CD4-positive, alpha-beta T cell (primary cell): Measurements from ENCODE around the gene TMEM30A. TPM values are rescaled to one million over a fixed set of nuclear protein-coding genes. Genes with fewer than 3 reads are reported as not detected.

Experiments used
- ATAC-seq: fragments of 200-7000 bp; cut with Tn5 transposase; one replicate; pipeline ENCODE4 v1.10.0; 2022; ENCODE audit warnings: mild to moderate bottlenecking; ENCODE audit not compliant: poor library complexity
- CTCF ChIA-PET: fragments of 350-600 bp; sonication (Branson Sonifier 250); formaldehyde crosslinking; loops from one replicate; lab custom pipeline; 2021; ENCODE audit warnings: antibody characterized with exemption, inconsistent platforms; lab: Charles Lee
- POLR2A ChIA-PET: fragments of 350-600 bp; sonication (Branson Sonifier 250); formaldehyde crosslinking; loops from one replicate; lab custom pipeline; 2021; ENCODE audit warnings: antibody characterized with exemption, inconsistent platforms; lab: Charles Lee
- DNase-seq, 14 experiments: peaks; one replicate each; pipeline ENCODE4 v3.0.0-alpha.2; 2013 to 2020; ENCODE audit warnings: mixed read lengths in 2 of 14
- H3K27ac ChIP-seq, 2 donors: one replicate each; pipeline versions ENCODE4 v1.5.1 to v1.7.0; 2013; ENCODE audit warnings: low read length in 2 of 2, low read depth in 1 of 2, mild to moderate bottlenecking in 1 of 2
- H3K27me3 ChIP-seq, 2 experiments: 1 replicate in 1 of 2; 2 replicates in 1 of 2; pipeline versions ENCODE4 v1.6.1 to v1.7.0; 2013; ENCODE audit warnings: low read length in 2 of 2, control low read depth in 1 of 2, mild to moderate bottlenecking in 1 of 2, moderate library complexity in 1 of 2; ENCODE audit not compliant: insufficient read depth in 2 of 2, control insufficient read depth in 1 of 2
- H3K36me3 ChIP-seq: one replicate; pipeline ENCODE4 v1.6.1; 2013; ENCODE audit warnings: low read length, control low read depth; ENCODE audit not compliant: insufficient read depth
- H3K4me1 ChIP-seq: one replicate; pipeline ENCODE4 v1.6.1; 2013; ENCODE audit warnings: low read length, control low read depth; ENCODE audit not compliant: insufficient read depth
- H3K4me3 ChIP-seq: one replicate; pipeline ENCODE4 v1.5.1; 2013; ENCODE audit warnings: mild to moderate bottlenecking, low read length, moderate library complexity
- H3K9me3 ChIP-seq, 2 experiments: 1 replicate in 1 of 2; 2 replicates in 1 of 2; pipeline versions ENCODE4 v1.6.1 to v1.7.0; 2013; ENCODE audit warnings: low read length in 2 of 2, mild to moderate bottlenecking in 2 of 2, control low read depth in 1 of 2, moderate library complexity in 1 of 2; ENCODE audit not compliant: control insufficient read depth in 1 of 2, insufficient read depth in 1 of 2
- H3K27ac Mint-ChIP-seq: one replicate; pipeline ENCODE4 v1.8.0; 2020; ENCODE audit warnings: mixed read lengths
- H3K27me3 Mint-ChIP-seq: one replicate; pipeline ENCODE4 v1.8.0; 2021; ENCODE audit warnings: mixed read lengths
- H3K36me3 Mint-ChIP-seq: one replicate; pipeline ENCODE4 v1.8.0; 2021; ENCODE audit warnings: low read depth, mixed read lengths
- H3K4me1 Mint-ChIP-seq: one replicate; pipeline ENCODE4 v1.8.0; 2021; ENCODE audit warnings: low read depth, mixed read lengths
- H3K4me3 Mint-ChIP-seq: one replicate; pipeline ENCODE4 v1.8.0; 2020; ENCODE audit warnings: mild to moderate bottlenecking, mixed read lengths
- H3K9me3 Mint-ChIP-seq: one replicate; pipeline ENCODE4 v1.8.0; 2020; ENCODE audit warnings: mixed read lengths
- CTCF ChIP-seq: fragments of 200-600 bp; IDR thresholded peaks from one replicate; pipeline ENCODE4 v1.8.0; 2022; ENCODE audit warnings: antibody characterized with exemption, mild to moderate bottlenecking
- intact Hi-C, 2 experiments: fragments of 100-400 bp; cut with DNase I in 1 of 2; cut with micrococcal nuclease in 1 of 2; formaldehyde crosslinking; loops; one replicate each; pipeline versions ENCODE4 v1.15.1 to v1.9.0; 2023 to 2025; cut with DNase I, micrococcal nuclease
- total RNA-seq, 174 experiments: library from RNA in 2 of 174; stranded (reverse) in 2 of 174; gene quantifications; one replicate each; pipeline ENCODE4 v1.2.3 and lab custom pipeline; 2021 to 2026

The TMEM30A gene
- total RNA-seq, 2 experiments from 2014 or later: 29.8 to 33.2 TPM

GRCh38 chr6:75266716-75267291, 17.8 kb downstream of the TMEM30A start:
- CTCF ChIA-PET: interaction anchor here (0.6 to 1.5 kb wide), 9 partner anchors 8 to 1775 kb away, joined by 3 to 5 read pairs (median 3); partner anchors contain the start of gene TMEM30A
- intact Hi-C loops: loop anchor here (1.0 to 2.0 kb wide), 4 partner anchors 18 to 279 kb away; partner anchors contain the start of gene TMEM30A (in 1 of the 2)
- peak in 3 of 14 experiments; percentile 58 to 67 (median 66) for DNase-seq

GRCh38 chr6:75263401-75263750, 21.2 kb downstream of the TMEM30A start:
- intact Hi-C loops: no loop called here
- Histone ChIP-seq H3K9me3 (no peaks in the 10 kb centered on the region), H3K27ac (no peak overlapping the region), H3K36me3 (peaks cover 50% of the 10 kb centered on the region), H3K27me3 (no peaks in the 10 kb centered on the region), H3K4me1 (no peaks in the 10 kb centered on the region), H3K4me3 (no peak overlapping the region)
- Mint-ChIP-seq H3K27ac (no peak overlapping the region), H3K36me3 (peaks cover 70% of the 10 kb centered on the region), H3K27me3 (no peaks in the 10 kb centered on the region), H3K4me1 (peaks cover 15% of the 10 kb centered on the region), H3K4me3 (no peak overlapping the region), H3K9me3 (no peaks in the 10 kb centered on the region)
- POLR2A ChIA-PET: interaction anchor here (1.0 kb wide), 1 partner anchor 12 kb away, joined by 3 read pairs; no protein-coding TSS in a partner anchor
- DNase-seq (no peak), ATAC-seq (no peak)
- CTCF ChIA-PET: no interaction called here
- no peak for TF ChIP-seq CTCF

More at GRCh38 chr6:75266716-75267291, 17.8 kb downstream of the TMEM30A start:
- Histone ChIP-seq H3K4me1 (no peaks in the 10 kb centered on the region), H3K4me3 (no peak overlapping the region), H3K27ac (no peak overlapping the region), H3K9me3 (no peaks in the 10 kb centered on the region), H3K27me3 (no peaks in the 10 kb centered on the region), H3K36me3 (peaks cover 20% of the 10 kb centered on the region)
- peak; percentile 76 for ATAC-seq
- Mint-ChIP-seq H3K36me3 (peaks cover 46% of the 10 kb centered on the region), H3K4me3 (no peak overlapping the region), H3K4me1 (peaks cover 43% of the 10 kb centered on the region), H3K27me3 (no peaks in the 10 kb centered on the region), H3K27ac (peak overlapping the region; percentile 0), H3K9me3 (no peaks in the 10 kb centered on the region)
- POLR2A ChIA-PET: interaction anchor here (1.4 to 1.7 kb wide), 2 partner anchors 12 to 23 kb away, joined by 4 to 5 read pairs; partner anchors contain the start of gene COX7A2
- TF ChIP-seq CTCF: peak; percentile 89

GRCh38 chr6:75262716-75263400, 21.7 kb downstream of the TMEM30A start:
- Histone ChIP-seq H3K4me1 (no peaks in the 10 kb centered on the region), H3K36me3 (peaks cover 55% of the 10 kb centered on the region), H3K27ac (no peak overlapping the region), H3K27me3 (no peaks in the 10 kb centered on the region), H3K4me3 (no peak overlapping the region), H3K9me3 (no peaks in the 10 kb centered on the region)
- intact Hi-C loops: no loop called here
- POLR2A ChIA-PET: interaction anchor here (1.0 kb wide), 1 partner anchor 12 kb away, joined by 3 read pairs; no protein-coding TSS in a partner anchor
- no peak overlapping the region for H3K4me3 Mint-ChIP-seq
- no peak for TF ChIP-seq CTCF
- no peaks in the 10 kb centered on the region for H3K27me3 Mint-ChIP-seq
- CTCF ChIA-PET: no interaction called here
- H3K27ac Mint-ChIP-seq: no peak overlapping the region
- H3K9me3 Mint-ChIP-seq: no peaks in the 10 kb centered on the region
- peaks cover 11% of the 10 kb centered on the region for H3K4me1 Mint-ChIP-seq
- DNase-seq (no peak), ATAC-seq (no peak)
- peaks cover 75% of the 10 kb centered on the region for H3K36me3 Mint-ChIP-seq
